ENCODE data around the gene CST6. TPM values are rescaled to one million over a fixed set of nuclear protein-coding genes. Genes with fewer than 3 reads are reported as not detected.

Gene CST6
- not detected for total RNA-seq

- no peak for DNase-seq (ENCODE audit: low read depth in 2 of 3, low spot score in 2 of 3)
Observed at GRCh38 chr11:66011785-66012303, at the start of gene CST6. Gene CST6 (plus strand): TSS chr11:66012008. CDS start chr11:66012045, 37 bp downstream.

GRCh38 chr11:65962141-65962564 lies 49.7 kb upstream of the CST6 start:
- DNase-seq (ENCODE audit: low read depth in 2 of 3, low spot score in 2 of 3): no peak

GRCh38 chr11:65964906-65965305 lies 46.9 kb upstream of the CST6 start:
- DNase-seq (ENCODE audit: low read depth in 2 of 3, low spot score in 2 of 3): no peak

- no peak for DNase-seq (ENCODE audit: low read depth in 2 of 3, low spot score in 2 of 3)
Observed at GRCh38 chr11:65965986-65966762, 45.6 kb upstream of the CST6 start.

GRCh38 chr11:65967329-65967934 lies 44.4 kb upstream of the CST6 start:
- no peak for DNase-seq (ENCODE audit: low read depth in 2 of 3, low spot score in 2 of 3)

GRCh38 chr11:65968600-65969482 lies 43.0 kb upstream of the CST6 start:
- DNase-seq (ENCODE audit: low read depth in 2 of 3, low spot score in 2 of 3): no peak

- no peak for DNase-seq (ENCODE audit: low read depth in 2 of 3, low spot score in 2 of 3)
Observed at GRCh38 chr11:65972116-65972515, 39.7 kb upstream of the CST6 start.

- DNase-seq (ENCODE audit: low read depth in 2 of 3, low spot score in 2 of 3): no peak
Observed at GRCh38 chr11:65973439-65974110, 38.2 kb upstream of the CST6 start.

GRCh38 chr11:65975771-65976170 lies 36.0 kb upstream of the CST6 start:
- DNase-seq (ENCODE audit: low read depth in 2 of 3, low spot score in 2 of 3): no peak

GRCh38 chr11:65976216-65977176 lies 35.3 kb upstream of the CST6 start:
- DNase-seq (ENCODE audit: low read depth in 2 of 3, low spot score in 2 of 3): no peak

- no peak for DNase-seq (ENCODE audit: low read depth in 2 of 3, low spot score in 2 of 3)
Observed at GRCh38 chr11:65977621-65978390, 34.0 kb upstream of the CST6 start.

- DNase-seq (ENCODE audit: low read depth in 2 of 3, low spot score in 2 of 3): no peak
Observed at GRCh38 chr11:65978391-65979238, 33.2 kb upstream of the CST6 start.

- no peak for DNase-seq (ENCODE audit: low read depth in 2 of 3, low spot score in 2 of 3)
Observed at GRCh38 chr11:65979261-65979759, 32.5 kb upstream of the CST6 start.

- DNase-seq (ENCODE audit: low read depth in 2 of 3, low spot score in 2 of 3): no peak
Observed at GRCh38 chr11:65981101-65981740, 30.6 kb upstream of the CST6 start.

- no peak for DNase-seq (ENCODE audit: low read depth in 2 of 3, low spot score in 2 of 3)
Observed at GRCh38 chr11:65981972-65982823, 29.6 kb upstream of the CST6 start.
